Measurements from ENCODE around the gene PRR3.
A peak's percentile ranks its signal among the peaks of the same experiment; 100 is the strongest.
"Not testable (repeated sequence)": the region's sequence is repeated elsewhere in the genome, so short reads cannot be mapped to it uniquely, and the experiment has no call there.

The PRR3 gene, protein sequence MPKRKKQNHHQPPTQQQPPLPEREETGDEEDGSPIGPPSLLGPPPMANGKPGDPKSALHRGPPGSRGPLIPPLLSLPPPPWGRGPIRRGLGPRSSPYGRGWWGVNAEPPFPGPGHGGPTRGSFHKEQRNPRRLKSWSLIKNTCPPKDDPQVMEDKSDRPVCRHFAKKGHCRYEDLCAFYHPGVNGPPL

DNA sequence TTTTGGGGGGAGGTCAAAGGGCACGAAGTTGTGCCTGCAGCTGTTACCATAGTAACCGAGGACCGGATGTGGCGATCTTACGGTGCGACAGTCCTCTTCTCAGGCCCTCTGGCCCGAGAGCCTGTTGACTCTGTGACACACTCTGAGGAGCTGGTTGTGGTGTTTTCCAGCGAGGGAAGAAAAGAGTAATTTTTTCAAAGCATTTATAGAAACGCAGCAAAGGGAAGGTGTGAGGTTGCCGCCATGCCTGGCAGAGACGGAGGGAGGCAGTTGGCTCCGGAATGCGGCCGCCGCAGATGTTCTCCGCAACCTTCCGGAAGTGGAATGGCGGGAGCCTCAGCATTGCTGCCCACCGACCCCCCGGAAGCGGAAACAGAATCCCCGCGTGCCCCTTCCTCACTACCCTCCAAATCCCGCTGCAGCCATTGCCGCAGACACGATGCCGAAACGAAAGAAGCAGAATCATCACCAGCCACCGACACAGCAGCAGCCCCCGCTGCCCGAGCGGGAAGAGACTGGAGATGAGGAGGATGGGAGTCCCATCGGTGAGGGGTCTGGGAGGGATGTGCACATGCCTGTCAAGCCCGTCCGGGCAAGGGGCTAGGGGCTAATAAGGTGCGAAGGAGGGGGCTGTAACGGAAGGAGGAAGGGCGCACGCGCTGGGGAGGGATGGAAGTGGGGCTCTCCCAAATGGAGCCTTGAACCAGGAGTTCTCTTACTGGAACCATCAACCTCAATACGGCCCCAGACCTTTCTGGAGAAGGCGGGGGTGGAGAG is at the start of gene PRR3:
TSS of gene PRR3 (plus strand) at position 390 of the 777 bp plus-strand sequence. CDS start at position 440, 50 bp downstream.
- peak; percentile 63 to 92 for DNase-seq

DNA sequence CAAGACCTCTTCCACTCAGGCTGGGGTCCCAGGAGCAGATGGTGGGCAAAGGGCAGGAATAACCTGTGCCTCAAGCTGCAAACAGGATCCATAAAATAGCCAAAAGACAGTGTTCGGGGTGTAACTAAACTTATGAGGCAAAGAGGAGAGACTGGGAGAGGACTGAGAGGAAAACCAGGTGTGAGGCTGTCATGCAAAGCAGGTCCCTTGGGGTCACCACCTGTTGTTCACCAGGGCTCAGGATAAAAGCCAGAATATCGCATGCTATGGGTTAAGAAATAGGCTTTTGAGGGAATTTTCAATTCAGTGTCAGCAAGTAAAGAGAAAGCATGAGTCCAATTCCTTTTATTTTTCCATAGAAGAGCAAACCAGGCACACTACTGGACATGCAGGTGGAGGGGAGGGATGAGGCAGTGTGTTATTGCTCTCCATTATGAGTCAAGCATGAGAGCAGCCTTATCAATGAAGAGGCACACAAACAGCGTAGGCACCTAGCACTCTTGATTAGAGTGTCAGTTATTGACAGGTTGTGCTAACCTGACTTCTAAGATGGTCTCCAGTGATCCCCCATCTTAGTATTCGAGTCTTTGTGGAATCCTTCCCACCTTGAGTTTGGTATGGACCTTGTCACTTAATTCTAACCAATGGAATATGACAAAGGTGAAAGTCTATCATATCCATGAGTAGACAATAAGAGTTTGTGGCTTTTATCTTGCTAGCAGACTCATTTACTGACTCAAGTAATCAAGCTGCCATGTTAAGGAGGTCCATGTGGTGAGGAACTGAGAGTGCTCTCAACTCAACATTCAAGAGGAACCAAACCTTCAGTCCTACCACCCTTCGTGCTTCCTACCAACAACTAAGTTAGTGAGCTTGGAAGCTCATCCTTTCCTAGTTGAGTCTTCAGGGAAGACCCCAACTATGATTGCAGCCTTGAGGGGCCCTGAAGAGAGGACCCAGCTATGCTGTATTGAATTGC is 49.0 kb upstream of the PRR3 start:
- DNase-seq, result peak in 1 of 2 donors; percentile 10

DNA sequence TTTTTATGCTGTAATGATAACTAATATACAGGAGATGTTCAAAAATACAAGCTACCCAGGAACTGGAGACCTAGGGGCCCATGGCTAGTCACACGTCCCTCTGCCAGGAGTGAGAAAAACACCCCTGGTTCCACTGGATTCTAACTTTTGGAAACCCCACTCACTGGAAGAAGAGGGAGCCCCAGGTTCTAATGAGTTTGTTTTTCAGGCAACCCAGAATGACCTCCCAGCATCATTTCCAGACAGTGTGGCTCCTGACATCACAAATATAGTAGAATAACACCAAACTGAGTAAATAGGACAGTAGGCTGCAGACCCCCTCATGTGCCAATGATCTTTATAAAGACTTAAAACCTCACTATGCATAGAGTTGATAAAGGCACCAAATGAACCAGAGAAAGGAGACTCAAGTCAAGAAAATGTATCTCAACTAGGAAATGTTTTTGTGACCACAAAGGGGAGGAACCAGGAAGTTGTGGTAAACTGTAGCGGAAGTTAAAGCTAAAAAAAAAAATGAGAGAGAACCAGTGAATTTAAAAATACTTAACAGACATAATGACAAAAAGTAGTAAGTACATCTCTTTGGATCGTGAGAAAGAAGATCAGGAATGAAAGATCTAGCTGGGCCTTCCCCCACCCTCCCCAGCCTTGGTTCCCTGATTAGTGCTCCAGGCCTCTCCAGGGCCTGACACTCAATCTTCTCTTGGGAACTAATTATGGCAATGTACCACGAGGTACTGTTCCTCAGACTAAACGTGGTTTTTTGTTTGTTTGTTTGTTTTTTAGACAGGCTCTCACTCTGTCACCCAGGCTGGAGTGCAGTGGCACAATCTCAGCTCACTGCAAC is 48.0 kb upstream of the PRR3 start:
- DNase-seq, result peak in 1 of 2 donors; percentile 93

DNA sequence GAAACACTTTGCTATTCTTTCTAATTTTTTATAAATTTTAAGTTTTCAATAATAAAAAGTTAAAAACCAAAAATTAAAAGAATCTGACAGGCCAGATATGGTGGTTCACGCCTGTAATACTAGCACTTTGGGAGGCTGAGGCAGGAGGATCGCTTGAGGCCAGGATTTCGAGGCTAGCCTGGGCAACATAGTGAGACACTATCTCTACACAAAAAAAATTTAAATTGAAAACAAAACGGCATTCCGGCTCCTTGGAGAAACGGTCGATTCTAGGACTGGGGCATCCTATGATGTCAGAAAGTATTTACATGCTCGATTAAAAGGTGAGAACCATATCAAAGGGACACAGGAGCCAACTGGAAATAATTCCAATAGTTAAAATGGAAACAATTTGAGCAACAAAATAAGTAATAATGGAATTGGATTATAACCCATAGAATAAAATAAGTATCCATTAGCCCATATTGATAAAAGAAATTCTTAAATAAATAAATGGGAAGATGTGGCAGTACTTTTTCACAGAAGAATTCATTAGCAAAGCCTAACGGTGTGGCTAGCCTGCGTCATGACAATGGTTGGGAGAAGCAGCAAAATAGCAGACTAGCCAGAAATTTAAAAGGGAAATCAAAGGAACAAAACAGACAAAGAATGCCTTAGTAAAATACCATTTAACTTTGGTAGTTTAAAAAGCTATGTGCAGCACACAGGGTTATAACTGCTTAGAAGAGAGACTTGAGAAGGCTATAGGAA is 46.5 kb upstream of the PRR3 start:
- DNase-seq, result no peak

DNA sequence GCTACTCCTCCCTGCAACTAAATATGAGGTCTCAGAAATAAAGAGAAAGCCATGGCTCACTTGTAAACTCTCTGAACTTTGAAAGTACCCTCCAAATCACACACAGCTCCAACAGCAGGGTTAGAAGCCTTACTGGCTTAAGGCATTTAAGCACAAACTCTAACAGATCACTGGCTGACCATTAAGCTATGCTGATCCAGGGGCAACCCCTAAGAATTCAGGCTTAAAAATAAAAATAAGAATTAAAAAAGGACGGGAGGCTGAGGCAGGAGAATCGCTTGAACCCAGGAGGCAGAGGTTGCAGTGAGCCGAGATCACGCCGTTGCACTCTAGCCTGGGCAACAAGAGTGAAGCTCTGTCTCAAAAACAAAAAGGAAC is 45.9 kb upstream of the PRR3 start:
- no peak for DNase-seq

DNA sequence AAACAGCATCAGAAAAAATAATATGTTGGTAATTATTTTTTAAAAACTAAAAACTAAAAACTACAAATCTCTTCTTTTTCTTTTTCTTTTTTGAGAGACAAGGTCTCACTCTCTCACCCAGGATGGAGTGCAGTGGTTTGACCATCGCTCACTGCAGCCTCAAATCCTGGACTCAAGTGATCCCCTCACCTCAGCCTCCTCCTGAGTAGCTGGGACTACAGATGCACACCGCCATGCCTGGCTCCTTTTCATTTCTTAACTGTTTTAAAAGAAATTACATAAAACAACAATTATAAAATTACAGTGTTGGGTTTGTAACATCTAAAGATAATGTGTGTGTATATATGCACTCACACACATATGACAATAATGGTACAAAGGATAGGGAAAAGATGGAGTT is 43.6 kb upstream of the PRR3 start:
- DNase-seq, result no peak

DNA sequence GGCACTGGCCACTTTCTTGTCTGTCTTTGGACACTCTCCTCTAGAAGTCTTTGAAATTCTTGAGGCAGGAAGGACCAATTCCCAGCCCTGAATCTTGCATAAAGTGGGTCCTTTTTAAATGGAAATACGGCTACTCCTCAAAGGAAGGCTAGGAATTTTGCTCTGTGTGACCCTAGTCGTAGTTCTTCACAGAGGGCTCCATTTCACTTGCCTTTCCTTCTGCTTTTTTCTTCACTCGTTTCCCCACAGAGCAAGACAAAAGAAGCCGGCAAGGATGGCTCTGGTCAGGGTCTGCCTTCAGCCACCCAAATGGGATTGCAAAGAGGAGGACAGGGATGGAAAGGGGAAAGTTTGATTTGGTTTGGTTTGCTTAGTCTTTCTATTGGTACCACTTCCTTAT is 42.0 kb upstream of the PRR3 start:
- no peak for DNase-seq

DNA sequence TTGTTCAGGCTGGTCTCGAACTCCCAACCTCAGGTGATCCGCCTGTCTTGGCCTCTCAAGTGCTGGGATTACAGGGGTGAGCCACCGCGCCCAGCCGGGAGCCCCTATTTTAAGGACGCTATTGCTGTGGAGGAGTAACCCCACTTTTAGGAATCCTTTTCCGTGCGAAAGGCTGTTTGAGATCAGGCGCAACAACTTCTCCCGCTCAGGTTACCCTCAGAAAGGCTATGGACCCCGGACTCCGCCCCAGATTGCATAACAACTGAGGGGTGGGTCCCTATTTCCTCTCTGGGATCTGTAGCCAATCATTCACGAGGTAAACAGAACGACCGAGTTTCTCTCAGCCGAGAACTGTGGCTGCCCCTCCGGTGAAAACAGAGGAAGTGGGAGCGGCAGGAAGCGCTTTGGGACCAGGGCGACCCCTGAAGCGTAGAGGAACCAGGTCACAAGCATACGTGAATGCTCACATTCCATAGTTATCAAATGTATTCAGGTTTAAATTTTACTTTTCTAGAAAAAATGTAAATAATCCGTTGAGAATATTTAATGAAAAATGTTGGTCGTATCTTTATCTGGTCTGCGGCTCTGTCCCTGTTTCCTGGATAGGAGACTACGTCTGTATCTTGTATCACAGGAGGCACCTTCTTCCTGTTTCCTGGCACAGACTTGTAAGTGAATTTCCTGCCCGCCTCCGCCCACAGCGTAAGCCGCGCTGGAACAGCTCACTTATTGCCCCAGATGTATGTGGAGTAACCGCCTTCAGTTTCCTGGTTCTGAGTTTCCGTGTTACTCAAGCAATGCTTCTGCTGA is 40.9 kb upstream of the PRR3 start:
- DNase-seq, result peak; percentile 62 to 99

DNA sequence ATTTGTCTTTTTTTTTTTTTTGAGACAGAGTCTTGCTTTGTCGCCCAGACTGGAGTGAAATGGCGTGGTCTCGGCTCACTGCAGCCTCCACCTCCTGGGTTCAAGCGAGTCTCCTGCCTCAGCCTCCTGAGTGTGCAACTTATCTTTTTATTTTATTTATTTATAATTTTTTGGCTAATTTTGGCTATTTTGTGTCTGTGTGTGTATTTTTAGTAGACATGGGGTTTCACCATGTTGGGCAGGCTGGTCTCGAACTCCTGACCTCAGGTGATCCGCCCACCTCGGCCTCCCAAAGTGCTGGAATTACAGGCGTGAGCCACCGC is 40.4 kb upstream of the PRR3 start:
- DNase-seq, result not testable (repeated sequence)

DNA sequence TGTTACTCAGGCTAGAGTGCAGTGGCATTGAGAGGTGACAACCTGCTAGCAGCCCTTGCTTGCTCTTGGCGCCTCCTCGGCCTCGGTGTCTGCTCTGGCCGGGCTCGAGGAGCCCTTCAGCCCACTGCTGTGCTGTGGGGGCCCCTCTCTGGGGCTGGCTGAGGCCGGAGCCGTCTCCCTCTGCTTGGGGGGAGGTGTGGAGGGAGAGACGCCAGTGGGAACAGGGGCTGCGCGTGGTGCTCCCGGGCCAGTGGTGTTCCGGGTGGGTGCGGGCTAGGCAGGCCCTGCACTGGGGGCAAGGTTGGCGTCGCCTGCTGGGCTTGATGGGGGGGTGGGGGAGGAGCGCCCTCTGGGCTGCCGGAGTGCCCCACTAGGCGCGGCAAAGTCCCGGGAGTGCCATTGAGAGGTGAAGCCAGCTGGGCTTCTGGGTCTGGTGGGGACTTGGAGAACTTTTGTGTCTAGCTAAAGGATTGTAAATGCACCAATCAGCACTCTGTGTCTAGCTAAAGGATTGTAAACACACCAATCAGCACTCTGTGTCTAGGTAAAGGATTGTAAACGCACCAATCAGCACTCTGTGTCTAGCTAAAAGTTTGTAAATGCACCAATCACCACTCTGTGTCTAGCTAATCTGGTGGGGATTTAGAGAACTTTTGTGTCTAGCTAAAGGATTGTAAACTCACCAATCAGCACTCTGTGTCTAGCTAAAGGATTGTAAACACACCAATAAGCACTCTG is 39.2 kb upstream of the PRR3 start:
- not testable (repeated sequence) for DNase-seq

DNA sequence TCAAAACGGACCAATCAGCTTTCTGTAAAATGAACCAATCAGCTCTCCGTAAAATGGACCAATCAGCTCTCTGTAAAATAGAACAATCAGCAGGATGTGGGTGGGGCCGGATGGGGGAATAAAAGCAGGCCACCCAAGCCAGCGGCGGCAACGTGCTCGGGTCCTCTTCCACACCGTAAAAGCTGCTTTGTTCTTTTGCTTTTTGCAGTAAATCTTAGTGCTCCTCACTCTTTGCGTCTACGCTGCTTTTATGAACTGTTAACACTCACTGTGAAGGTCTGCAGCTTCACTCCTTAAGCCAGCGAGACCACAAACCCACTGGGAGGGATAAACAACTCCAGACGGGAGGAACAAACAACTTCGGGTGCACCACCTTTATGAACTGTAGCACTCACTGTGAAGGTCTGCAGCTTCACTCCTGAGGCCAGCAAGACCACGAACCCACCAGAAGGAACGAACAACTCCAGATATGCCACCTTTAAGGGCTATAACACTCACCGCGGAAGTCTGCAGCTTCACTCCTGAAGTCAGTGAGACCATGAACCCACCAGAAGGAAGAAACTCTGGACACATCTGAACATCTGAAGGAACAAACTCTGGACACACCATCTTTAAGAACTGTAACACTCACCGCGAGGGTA is 38.5 kb upstream of the PRR3 start:
- DNase-seq, result not testable (repeated sequence)

DNA sequence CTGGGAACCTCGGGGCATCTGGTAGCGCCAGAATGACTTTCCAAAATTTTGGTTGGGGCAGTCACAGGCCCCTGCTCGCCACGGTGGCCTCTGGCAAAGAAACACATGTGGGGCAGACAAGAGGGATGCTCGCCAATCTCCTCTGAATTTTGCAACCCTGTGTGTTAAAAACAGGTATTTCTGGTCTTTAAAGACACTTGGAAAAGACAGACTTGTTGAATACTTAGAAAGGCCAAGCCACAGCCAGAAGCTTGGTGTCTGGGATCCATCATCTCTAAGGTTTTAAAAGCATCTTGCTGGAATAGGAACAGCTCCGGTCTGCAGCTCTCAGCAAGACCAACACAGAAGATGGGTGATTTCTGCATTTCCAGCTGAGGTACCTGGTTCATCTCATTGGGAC is 36.6 kb upstream of the PRR3 start:
- DNase-seq, result no peak

DNA sequence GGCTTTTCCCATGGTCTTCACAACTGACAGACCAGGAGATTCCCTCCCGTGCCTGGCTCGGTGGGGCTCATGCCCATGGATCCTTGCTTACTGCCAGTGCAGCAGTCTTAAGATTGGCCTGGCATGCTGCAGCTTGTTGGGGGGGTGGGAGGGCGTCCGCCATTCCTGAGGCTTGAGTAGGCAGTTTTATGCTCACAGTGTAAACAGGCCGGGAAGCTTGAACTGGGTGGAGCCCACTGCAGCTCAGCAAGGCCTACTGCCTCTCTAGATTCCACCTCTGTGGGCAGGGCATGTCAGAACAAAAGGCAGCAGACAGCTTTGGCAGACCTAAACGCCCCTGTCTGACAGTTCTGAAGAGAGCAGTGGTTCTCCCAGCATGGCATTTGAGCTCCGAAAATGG is 36.0 kb upstream of the PRR3 start:
- not testable (repeated sequence) for DNase-seq

DNA sequence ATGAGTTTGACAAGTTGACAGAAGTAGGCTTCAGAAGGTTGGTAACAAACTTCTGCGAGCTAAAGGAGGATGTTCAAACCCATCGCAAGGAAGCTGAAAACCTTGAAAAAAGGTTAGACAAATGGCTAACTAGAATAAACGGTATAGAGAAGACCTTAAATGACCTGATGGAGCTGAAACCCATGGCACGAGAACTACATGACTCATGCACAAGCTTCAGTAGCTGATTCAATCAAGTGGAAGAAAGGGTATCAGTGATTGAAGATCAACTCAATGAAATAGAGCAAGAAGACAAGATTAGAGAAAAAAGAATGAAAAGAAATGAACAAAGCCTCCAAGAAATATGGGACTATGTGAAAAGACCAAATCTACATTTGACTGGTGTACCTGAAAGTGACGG is 35.1 kb upstream of the PRR3 start:
- DNase-seq, result not testable (repeated sequence)

DNA sequence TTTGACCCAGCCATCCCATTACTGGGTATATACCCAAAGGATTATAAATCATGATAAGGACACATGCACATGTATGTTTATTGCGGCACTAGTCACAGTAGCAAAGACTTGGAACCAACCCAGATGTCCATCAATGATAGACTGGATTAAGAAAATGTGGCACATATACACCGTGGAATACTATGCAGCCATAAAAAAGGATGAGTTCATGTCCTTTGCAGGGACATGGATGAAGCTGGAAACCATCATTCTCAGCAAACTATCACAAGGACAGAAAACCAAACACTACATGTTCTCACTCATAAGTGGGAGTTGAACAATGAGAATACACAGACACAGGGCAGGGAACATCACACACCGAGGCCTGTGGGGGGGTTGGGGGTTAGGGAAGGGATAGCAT is 30.7 kb upstream of the PRR3 start:
- not testable (repeated sequence) for DNase-seq

DNA sequence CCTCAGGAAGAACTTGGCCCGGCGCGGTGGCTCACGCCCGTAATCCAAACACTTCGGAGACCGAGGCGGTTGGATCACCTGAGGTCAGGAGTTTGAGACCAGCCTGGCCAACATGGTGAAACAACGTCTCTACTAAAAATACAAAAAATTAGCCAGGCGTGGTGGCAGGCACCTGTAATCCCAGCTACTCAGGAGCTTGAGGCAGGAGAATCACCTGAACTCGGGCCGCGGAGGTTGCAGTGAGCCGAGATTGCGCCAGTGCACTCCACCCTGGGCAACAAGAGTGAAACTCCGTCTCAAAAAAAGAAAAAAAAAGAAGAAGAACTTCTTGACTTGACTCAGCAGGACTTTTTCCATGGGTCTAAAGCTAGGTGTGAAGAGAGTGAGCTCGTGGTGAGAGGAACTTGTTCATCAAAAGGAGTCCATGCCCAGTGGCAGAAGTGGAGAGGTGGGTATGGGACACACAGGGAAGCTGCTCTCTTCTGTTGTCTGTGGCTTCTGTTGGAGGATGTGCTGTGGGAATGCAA is 27.7 kb upstream of the PRR3 start:
- not testable (repeated sequence) for DNase-seq

DNA sequence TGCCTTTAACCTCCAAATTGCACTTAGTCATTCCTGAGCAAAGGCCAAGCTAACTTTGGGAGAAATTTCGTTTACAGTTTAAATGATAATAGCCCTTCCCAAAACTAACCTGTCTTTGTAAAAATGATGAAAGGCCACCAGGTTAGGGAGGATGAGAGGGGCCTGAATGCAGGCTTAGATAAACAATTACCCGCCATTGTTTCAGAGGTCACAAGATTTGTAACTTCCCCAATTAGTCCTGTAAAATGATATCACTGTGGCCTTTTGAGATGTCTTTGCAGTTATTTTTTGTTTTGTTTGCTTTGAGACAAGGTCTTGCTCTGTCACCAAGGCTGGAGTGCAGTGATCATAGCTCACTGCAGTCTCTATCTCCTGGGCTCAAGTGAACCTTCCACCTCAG is 27.1 kb upstream of the PRR3 start:
- DNase-seq, result peak in 1 of 2 donors; percentile 40

DNA sequence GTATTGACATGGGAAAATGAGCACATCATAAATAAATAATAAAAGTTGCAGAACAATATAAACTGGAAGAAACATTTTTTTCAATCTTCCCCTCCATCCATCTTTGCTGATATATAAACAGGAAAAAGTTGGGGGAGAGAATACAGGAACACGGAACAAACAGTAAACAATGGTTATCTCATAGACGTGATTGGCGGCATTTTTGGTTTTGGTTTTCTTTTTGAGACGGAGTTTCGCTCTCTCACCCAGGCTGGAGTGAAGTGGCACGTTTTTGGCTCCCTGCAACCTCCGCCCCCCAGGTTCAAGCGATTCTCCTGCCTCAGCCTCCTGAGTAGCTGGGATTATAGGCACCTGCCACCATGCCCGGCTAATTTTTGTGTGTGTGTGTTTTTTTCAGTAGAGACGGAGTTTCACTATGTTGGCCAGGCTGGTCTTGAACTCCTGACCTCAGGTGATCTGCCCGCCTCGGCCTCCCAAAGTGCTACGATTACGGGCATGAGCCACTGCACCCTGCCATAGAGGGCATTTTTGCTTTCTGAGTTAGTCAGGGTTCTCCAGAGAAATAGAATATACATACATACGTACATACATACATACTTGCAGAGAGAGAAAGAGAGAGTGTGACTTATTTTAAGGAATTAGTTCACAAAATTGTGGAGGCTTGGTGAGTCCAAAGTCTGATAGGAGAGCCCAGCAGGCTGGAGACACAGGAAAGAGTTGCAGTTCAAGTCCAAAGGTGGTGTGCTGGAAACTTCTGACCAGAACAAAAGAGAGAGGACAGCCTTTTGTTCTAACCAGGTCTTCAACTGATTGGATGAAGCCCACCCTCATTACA is 23.4 kb upstream of the PRR3 start:
- peak in 1 of 2 donors; percentile 61 for DNase-seq
